Hematopoietic multipotent progenitor cell treated with erythropoietin and hydrocortisone succinate and interleukin-3 and kit ligand, for 17 days (in vitro differentiated cells): Measurements from ENCODE around the gene SPDYE9.
"Not testable (repeated sequence)": the region's sequence is repeated elsewhere in the genome, so short reads cannot be mapped to it uniquely, and the experiment has no call there.

Source experiments
- DNase-seq: peaks from one replicate; pipeline ENCODE4 v3.0.0-alpha.2; 2015; ENCODE audit warnings: low spot score

SPDYE9 gene, protein sequence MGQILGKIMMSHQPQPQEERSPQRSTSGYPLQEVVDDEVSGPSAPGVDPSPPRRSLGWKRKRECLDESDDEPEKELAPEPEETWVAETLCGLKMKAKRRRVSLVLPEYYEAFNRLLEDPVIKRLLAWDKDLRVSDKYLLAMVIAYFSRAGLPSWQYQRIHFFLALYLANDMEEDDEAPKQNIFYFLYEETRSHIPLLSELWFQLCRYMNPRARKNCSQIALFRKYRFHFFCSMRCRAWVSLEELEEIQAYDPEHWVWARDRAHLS

DNA sequence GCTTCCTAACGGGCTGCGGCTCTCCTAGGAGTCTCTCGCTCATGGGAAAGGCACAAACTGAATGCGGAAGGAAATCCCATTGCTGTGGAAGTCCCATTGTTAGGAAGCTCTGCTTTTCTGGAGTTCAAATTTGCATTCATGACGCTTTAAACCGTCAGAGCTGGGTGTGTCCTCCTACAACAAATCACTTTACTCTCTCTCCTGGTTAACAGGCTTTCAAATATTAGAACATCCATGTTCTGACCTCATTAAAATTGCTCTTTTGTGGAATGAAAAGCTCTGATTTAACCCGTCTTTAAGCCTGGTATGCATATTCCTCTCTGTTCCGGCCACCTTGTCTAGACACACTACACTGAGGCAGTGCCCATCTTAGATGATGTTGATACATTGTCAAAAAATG is at the start of gene SPDYE9:
Gene SPDYE9, minus strand, starts transcription at position 101 of the 400 bp plus-strand sequence. CDS start 1,800 bp downstream, outside the sequence.
- not testable (repeated sequence) for DNase-seq

GRCh38 chr7:73134866-73135265 is 49.0 kb upstream of the SPDYE9 start:
- not testable (repeated sequence) for DNase-seq

DNA sequence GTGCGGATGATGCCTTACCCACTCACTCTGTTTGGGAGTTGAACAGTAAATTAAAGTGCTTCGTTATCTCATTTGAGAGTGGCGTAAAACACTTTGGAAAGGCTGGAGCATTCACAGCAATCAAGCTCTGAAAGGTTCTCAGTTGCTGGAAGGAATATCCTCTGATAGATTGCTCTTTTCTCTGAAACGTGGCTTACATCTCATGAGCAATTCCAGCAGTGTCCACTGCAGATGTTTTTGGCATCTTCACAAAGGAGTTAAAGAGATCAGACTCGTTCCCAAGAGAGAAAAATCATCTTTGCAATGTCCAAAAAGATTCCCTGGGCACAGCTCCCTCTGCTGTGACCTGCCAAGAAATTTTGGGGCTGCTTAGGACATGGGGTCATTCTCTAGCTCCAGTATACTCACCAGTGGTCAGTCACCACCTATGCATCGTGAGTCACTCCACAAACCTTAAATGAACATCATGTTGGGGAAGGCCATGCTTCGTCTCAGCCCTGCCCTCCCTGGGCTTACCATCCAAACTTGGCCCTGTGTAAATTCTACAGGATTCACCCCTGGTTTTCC is 46.9 kb upstream of the SPDYE9 start:
- not testable (repeated sequence) for DNase-seq

DNA sequence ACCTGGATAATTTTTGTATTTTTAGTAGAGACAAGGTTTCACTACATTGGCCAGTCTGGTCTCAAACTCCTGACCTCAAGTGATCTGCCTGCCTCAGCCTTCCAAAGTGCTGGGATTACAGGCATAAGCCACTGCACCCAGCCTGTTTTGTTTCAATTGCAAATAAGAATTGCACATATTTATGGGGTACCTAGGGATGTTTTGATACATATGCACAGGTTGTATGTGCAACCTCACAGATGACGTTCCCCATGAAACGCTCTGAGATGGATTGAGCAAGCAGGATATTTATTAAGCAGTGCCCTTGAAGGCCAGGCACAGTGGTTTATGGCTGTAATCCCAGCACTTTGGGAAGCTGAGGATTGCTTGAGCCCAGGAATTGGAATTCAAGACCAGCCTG is 44.8 kb upstream of the SPDYE9 start:
- not testable (repeated sequence) for DNase-seq

DNA sequence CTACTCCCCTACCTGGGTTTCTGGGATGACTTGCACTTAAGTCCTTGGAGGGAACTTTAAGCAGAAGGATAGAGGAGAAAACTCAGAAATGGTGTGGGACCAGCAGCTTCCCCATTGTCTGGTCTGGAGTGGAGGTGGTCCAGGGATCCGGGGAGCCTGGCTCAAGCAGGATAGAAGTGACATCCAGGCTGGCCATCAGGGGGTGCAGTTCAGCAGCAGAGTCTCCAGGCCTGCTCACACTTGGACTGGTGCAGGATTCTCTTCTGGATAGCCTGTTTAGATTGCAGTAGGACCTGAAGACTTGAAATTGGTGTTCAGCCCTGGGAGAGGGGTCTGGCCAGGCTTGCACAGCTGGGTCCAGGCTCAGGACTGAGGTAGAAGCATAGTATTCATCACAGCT is 38.3 kb upstream of the SPDYE9 start:
- DNase-seq, result not testable (repeated sequence)

GRCh38 chr7:73122778-73123447 is 37.1 kb upstream of the SPDYE9 start:
- not testable (repeated sequence) for DNase-seq

- not testable (repeated sequence) for DNase-seq
Measured at GRCh38 chr7:73118155-73118554, 32.3 kb upstream of the SPDYE9 start.

GRCh38 chr7:73057811-73058210 is 28.0 kb downstream of the SPDYE9 start, which contains the start of gene SPDYE11:
Gene SPDYE11, minus strand, starts transcription at chr7:73057911. Its CDS starts 1,800 bp downstream, at chr7:73056111.
- not testable (repeated sequence) for DNase-seq

- not testable (repeated sequence) for DNase-seq
Measured at GRCh38 chr7:73029666-73030065, 56.2 kb downstream of the SPDYE9 start, which contains the start of gene SPDYE8. Gene SPDYE8, minus strand, starts transcription at chr7:73029766. Its CDS starts 1,800 bp downstream, at chr7:73027966.
